Measurements from ENCODE around the gene MYH9. TPM values are rescaled to one million over a fixed set of nuclear protein-coding genes. Genes with fewer than 3 reads are reported as not detected.

The MYH9 gene
- total RNA-seq, 3 donors from 2014 or later (not counting 1 experiment from before 2014, with no cell fraction given) = 803 to 1,038 (median 808) TPM

DNA sequence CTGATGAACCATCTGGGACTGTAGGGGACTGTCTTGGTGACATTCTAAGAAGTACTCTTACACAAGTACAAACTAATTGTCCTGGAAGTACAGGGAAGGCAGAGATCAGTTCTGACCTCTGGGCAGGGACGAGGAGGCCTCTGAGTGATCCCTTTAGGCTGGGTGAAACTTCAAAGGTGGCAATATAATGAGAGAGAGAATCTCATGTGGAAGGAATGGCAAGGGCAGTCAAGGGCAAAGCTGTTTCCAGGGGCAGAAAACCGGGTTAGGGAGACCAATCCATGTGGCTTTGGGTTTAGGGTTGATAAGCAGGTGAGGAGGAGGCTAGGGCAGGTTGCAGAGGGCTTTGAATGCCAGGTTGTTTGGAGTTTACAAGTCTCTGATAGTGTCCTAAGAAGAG lies 21.3 kb upstream of the MYH9 start:
- Mint-ChIP-seq H3K4me1 (peaks cover 45 to 56% of the 10 kb centered on the region in 2 donors), H3K27me3 (ENCODE audit: low read depth in 2 of 2) (no peaks in the 10 kb centered on the region), H3K27ac (peak overlapping the region; percentile 86 to 91), H3K9me3 (no peaks in the 10 kb centered on the region), H3K36me3 (no peaks in the 10 kb centered on the region), H3K4me3 (peak overlapping the region; percentile 14)
- Histone ChIP-seq H3K27ac (ENCODE audit: low read length) (no peak overlapping the region), H3K27me3 (ENCODE audit: control insufficient read depth, insufficient read depth, low read length) (no peaks in the 10 kb centered on the region), H3K4me1 (ENCODE audit: control insufficient read depth, insufficient read depth, low read length) (peaks cover 63% of the 10 kb centered on the region), H3K9me3 (ENCODE audit: control insufficient read depth, insufficient read depth, low read length) (no peaks in the 10 kb centered on the region), H3K4me3 (ENCODE audit: low read length) (no peak overlapping the region), H3K36me3 (ENCODE audit: control insufficient read depth, insufficient read depth, low read length) (no peaks in the 10 kb centered on the region)
- TF ChIP-seq CTCF (IDR thresholded peaks at IDR 0.05) = no peak
- ATAC-seq (no peak), DNase-seq (peak in 1 of 2 donors; percentile 8)
- WGBS (ENCODE audit: insufficient coverage) = 84% methylated on average over 2 of the region's 2 CpGs
- intact Hi-C loops (cut with micrococcal nuclease) = loop anchor here (5.0 kb wide), 1 partner anchor 43 kb away; no protein-coding TSS in a partner anchor

GRCh38 chr22:36406721-36407120 lies 19.0 kb upstream of the MYH9 start:
- H3K27ac Mint-ChIP-seq = peak overlapping the region; percentile 89 to 93
- no peak for DNase-seq
- peak overlapping the region; percentile 82 for H3K4me3 Mint-ChIP-seq
- ATAC-seq = no peak
- 90% methylated on average over 6 of the region's 6 CpGs for WGBS (ENCODE audit: insufficient coverage)
- no peaks in the 10 kb centered on the region for H3K9me3 Mint-ChIP-seq
- H3K27ac ChIP-seq (ENCODE audit: low read length) = peak overlapping the region; percentile 80
- H3K27me3 Mint-ChIP-seq (ENCODE audit: low read depth in 2 of 2) = no peaks in the 10 kb centered on the region
- no peaks in the 10 kb centered on the region for H3K27me3 ChIP-seq (ENCODE audit: control insufficient read depth, insufficient read depth, low read length)
- peaks cover 71% of the 10 kb centered on the region for H3K4me1 ChIP-seq (ENCODE audit: control insufficient read depth, insufficient read depth, low read length)
- H3K4me1 Mint-ChIP-seq = peaks cover 45 to 52% of the 10 kb centered on the region in 2 donors
- no peaks in the 10 kb centered on the region for H3K36me3 Mint-ChIP-seq
- TF ChIP-seq CTCF (IDR thresholded peaks at IDR 0.05) = no peak
- H3K36me3 ChIP-seq (ENCODE audit: control insufficient read depth, insufficient read depth, low read length) = no peaks in the 10 kb centered on the region
- intact Hi-C loops (cut with micrococcal nuclease) = loop anchor here (5.0 kb wide), 1 partner anchor 46 kb away; no protein-coding TSS in a partner anchor
- no peak overlapping the region for H3K4me3 ChIP-seq (ENCODE audit: low read length)
- H3K9me3 ChIP-seq (ENCODE audit: control insufficient read depth, insufficient read depth, low read length) = no peaks in the 10 kb centered on the region

GRCh38 chr22:36405671-36406538 lies 18.1 kb upstream of the MYH9 start:
- no peaks in the 10 kb centered on the region for H3K36me3 ChIP-seq (ENCODE audit: control insufficient read depth, insufficient read depth, low read length)
- no peaks in the 10 kb centered on the region for H3K9me3 ChIP-seq (ENCODE audit: control insufficient read depth, insufficient read depth, low read length)
- Mint-ChIP-seq H3K4me1 (peaks cover 45 to 52% of the 10 kb centered on the region in 2 donors), H3K4me3 (peak overlapping the region; percentile 82), H3K36me3 (no peaks in the 10 kb centered on the region), H3K27me3 (ENCODE audit: low read depth in 2 of 2) (no peaks in the 10 kb centered on the region), H3K27ac (peak overlapping the region; percentile 89 to 93), H3K9me3 (no peaks in the 10 kb centered on the region)
- intact Hi-C loops (cut with micrococcal nuclease) = loop anchor here (5.0 kb wide), 1 partner anchor 46 kb away; no protein-coding TSS in a partner anchor
- no peaks in the 10 kb centered on the region for H3K27me3 ChIP-seq (ENCODE audit: control insufficient read depth, insufficient read depth, low read length)
- WGBS (ENCODE audit: insufficient coverage) = 29% methylated on average over 8 of the region's 9 CpGs
- ATAC-seq = peak; percentile 58 to 82 (median 73)
- no peak overlapping the region for H3K4me3 ChIP-seq (ENCODE audit: low read length)
- H3K4me1 ChIP-seq (ENCODE audit: control insufficient read depth, insufficient read depth, low read length) = peaks cover 66% of the 10 kb centered on the region
- no peak for TF ChIP-seq CTCF (IDR thresholded peaks at IDR 0.05)
- peak overlapping the region; percentile 80 for H3K27ac ChIP-seq (ENCODE audit: low read length)
- peak; percentile 46 to 81 for DNase-seq
